Measurements from ENCODE around the gene MAPK1IP1L.
"Not testable (repeated sequence)": the region's sequence is repeated elsewhere in the genome, so short reads cannot be mapped to it uniquely, and the experiment has no call there.

The MAPK1IP1L gene

GRCh38 chr14:55051423-55052268 lies at the start of gene MAPK1IP1L:
MAPK1IP1L (plus strand) TSS chr14:55051647; CDS start chr14:55061684, 10,037 bp downstream.
- peak; percentile 82 for DNase-seq

- DNase-seq: no peak
Measured at GRCh38 chr14:55005071-55005470, 46.4 kb upstream of the MAPK1IP1L start.

- no peak for DNase-seq
Measured at GRCh38 chr14:55015006-55015405, 36.4 kb upstream of the MAPK1IP1L start.

- no peak for DNase-seq
Measured at GRCh38 chr14:55019968-55020554, 31.4 kb upstream of the MAPK1IP1L start.

GRCh38 chr14:55024365-55024764 lies 27.1 kb upstream of the MAPK1IP1L start:
- not testable (repeated sequence) for DNase-seq

GRCh38 chr14:55025948-55026347 lies 25.5 kb upstream of the MAPK1IP1L start:
- DNase-seq: no peak

- no peak for DNase-seq
Measured at GRCh38 chr14:55026441-55026792, 25.0 kb upstream of the MAPK1IP1L start.

- peak; percentile 55 for DNase-seq
Measured at GRCh38 chr14:55026793-55027561, 24.5 kb upstream of the MAPK1IP1L start, which contains the start of the genes SOCS4 and WDHD1. SOCS4 (plus strand) TSS chr14:55027236; CDS start chr14:55043042, 15,806 bp downstream. WDHD1 (minus strand) TSS chr14:55027099; CDS start chr14:55026787, 312 bp downstream.

GRCh38 chr14:55028066-55028465 lies 23.4 kb upstream of the MAPK1IP1L start:
- DNase-seq: no peak

- DNase-seq: no peak
Measured at GRCh38 chr14:55028476-55028875, 23.0 kb upstream of the MAPK1IP1L start.

- DNase-seq: no peak
Measured at GRCh38 chr14:55031190-55031589, 20.3 kb upstream of the MAPK1IP1L start.

- DNase-seq: not testable (repeated sequence)
Measured at GRCh38 chr14:55037995-55038394, 13.5 kb upstream of the MAPK1IP1L start.

- no peak for DNase-seq
Measured at GRCh38 chr14:55038708-55039107, 12.7 kb upstream of the MAPK1IP1L start.

- no peak for DNase-seq
Measured at GRCh38 chr14:55043528-55043927, 7.9 kb upstream of the MAPK1IP1L start.

- no peak for DNase-seq
Measured at GRCh38 chr14:55045087-55045486, 6.4 kb upstream of the MAPK1IP1L start.

GRCh38 chr14:55047301-55048053 lies 4.0 kb upstream of the MAPK1IP1L start:
- DNase-seq: no peak

GRCh38 chr14:55048900-55049436 lies 2.5 kb upstream of the MAPK1IP1L start:
- no peak for DNase-seq

GRCh38 chr14:55051165-55051422 lies 353 bp upstream of the MAPK1IP1L start:
- DNase-seq: no peak

- DNase-seq: no peak
Measured at GRCh38 chr14:55052269-55052930, 953 bp downstream of the MAPK1IP1L start.

- no peak for DNase-seq
Measured at GRCh38 chr14:55053018-55053417, 1.6 kb downstream of the MAPK1IP1L start.

GRCh38 chr14:55053500-55053899 lies 2.1 kb downstream of the MAPK1IP1L start:
- DNase-seq: no peak

- DNase-seq: no peak
Measured at GRCh38 chr14:55054098-55054497, 2.7 kb downstream of the MAPK1IP1L start.

Measured in NCI-H187 treated with DMSO at 0.1 percent for 48 hours (cell line).